Endothelial cell of umbilical vein (primary cell): ENCODE results near the gene DYRK1B. TPM values are rescaled to one million over a fixed set of nuclear protein-coding genes. Genes with fewer than 3 reads are reported as not detected.
A peak's percentile ranks its signal among the peaks of the same experiment; 100 is the strongest.
"Not testable (repeated sequence)": the region's sequence is repeated elsewhere in the genome, so short reads cannot be mapped to it uniquely, and the experiment has no call there.

Experiments
- Bru-seq: library from RNA; stranded (reverse); fragments of 400-500 nt; gene quantifications from one replicate; lab custom pipeline; 2021; lab: Mats Ljungman, UMichigan
- BruChase-seq, 2 experiments: library from RNA; stranded (reverse); fragments of 400-500 nt; gene quantifications; one replicate each; lab custom pipeline; 2021; lab: Mats Ljungman, UMichigan
- BruUV-seq: library from RNA; stranded (reverse); fragments of 400-500 nt; replicated peaks from 2 replicates; lab custom pipeline; 2021; lab: Mats Ljungman, UMichigan
- CTCF ChIA-PET: fragments of 300-600, 350-600 bp; sonication (Branson Sonifier 250); formaldehyde crosslinking; loops from one replicate; lab custom pipeline; 2021; ENCODE audit warnings: antibody characterized with exemption, inconsistent platforms; lab: Charles Lee
- POLR2A ChIA-PET: fragments of 300-600, 350-600 bp; sonication (Branson Sonifier 250); formaldehyde crosslinking; loops from one replicate; lab custom pipeline; 2021; ENCODE audit warnings: antibody characterized with exemption, inconsistent platforms; lab: Charles Lee
- DNase-seq: peaks from one replicate; pipeline ENCODE4 v3.0.0-alpha.2; 2011; ENCODE audit warnings: low read depth, low spot score
- FAIRE-seq: peaks from 2 replicates; lab custom pipeline; 2011; peaks lifted over from hg19 to GRCh38; lab: Jason Lieb, UNC
- H2AFZ ChIP-seq: 2 replicates; pipeline ENCODE4 v1.6.0; 2012; ENCODE audit warnings: low read depth, low read length, control low read depth, inconsistent platforms
- H3K27ac ChIP-seq: 2 replicates; pipeline ENCODE4 v1.5.1; 2011; ENCODE audit warnings: low read depth, mild to moderate bottlenecking, control low read depth, low read length, moderate library complexity; ENCODE audit not compliant: insufficient read depth
- H3K27me3 ChIP-seq, 2 experiments: 2 replicates each; pipeline versions ENCODE4 v1.6.0 to v1.6.1; 2011; ENCODE audit warnings: low read length in 2 of 2, mixed read lengths in 1 of 2; ENCODE audit not compliant: control insufficient read depth in 2 of 2, insufficient read depth in 2 of 2
- H3K36me3 ChIP-seq, 2 experiments: 2 replicates in 1 of 2; 3 replicates in 1 of 2; pipeline ENCODE4 v1.5.1; 2011; ENCODE audit warnings: low read length in 2 of 2, mild to moderate bottlenecking in 1 of 2, moderate library complexity in 1 of 2; ENCODE audit not compliant: control insufficient read depth in 2 of 2, insufficient read depth in 2 of 2; ENCODE audit errors: extremely low read depth in 1 of 2
- H3K4me1 ChIP-seq: 3 replicates; pipeline ENCODE4 v1.5.1; 2011; ENCODE audit warnings: mild to moderate bottlenecking, low read length; ENCODE audit not compliant: control insufficient read depth, insufficient read depth; ENCODE audit errors: extremely low read depth
- H3K4me2 ChIP-seq: 2 replicates; pipeline ENCODE4 v1.6.1; 2011; ENCODE audit warnings: low read length, control low read depth, mixed read lengths; ENCODE audit not compliant: insufficient read depth
- H3K4me3 ChIP-seq, 3 experiments: fragments of 200-600 bp in 1 of 3; sonication (generic), shearing (Covaris generic) in 1 of 3; replicated peaks in 1 of 3; 2 replicates each; pipeline ENCODE4 v1.5.1; 2011 to 2016; ENCODE audit warnings: control low read depth in 3 of 3, low read length in 3 of 3, mild to moderate bottlenecking in 2 of 3, inconsistent platforms in 1 of 3, low read depth in 1 of 3, moderate library complexity in 1 of 3; ENCODE audit not compliant: insufficient read depth in 1 of 3
- H3K79me2 ChIP-seq: 2 replicates; pipeline ENCODE4 v1.6.0; 2012; ENCODE audit warnings: low read length, inconsistent platforms; ENCODE audit not compliant: control insufficient read depth, insufficient read depth
- H3K9ac ChIP-seq: replicated peaks from 2 replicates; pipeline ENCODE3; 2011; ENCODE audit warnings: low read length, control low read depth; ENCODE audit not compliant: insufficient read depth; ENCODE audit errors: extremely low read depth
- H3K9me1 ChIP-seq: replicated peaks from 3 replicates; pipeline ENCODE4 v1.6.0; 2011; ENCODE audit warnings: mild to moderate bottlenecking, low read length; ENCODE audit not compliant: control insufficient read depth, insufficient read depth; ENCODE audit errors: extremely low read depth
- H3K9me3 ChIP-seq: replicated peaks from 2 replicates; pipeline ENCODE4 v1.5.1; 2012; ENCODE audit warnings: low read length, inconsistent platforms; ENCODE audit not compliant: control insufficient read depth, insufficient read depth
- H4K20me1 ChIP-seq: replicated peaks from 2 replicates; pipeline ENCODE3; 2011; ENCODE audit warnings: mild to moderate bottlenecking, low read length; ENCODE audit not compliant: control insufficient read depth, insufficient read depth; ENCODE audit errors: extremely low read depth
- EZH2 ChIP-seq: IDR thresholded peaks from 2 replicates; pipeline ENCODE4 v1.6.1; 2012; ENCODE audit warnings: borderline replicate concordance, low read depth, mild to moderate bottlenecking, moderate library complexity, low read length, inconsistent platforms; ENCODE audit not compliant: severe bottlenecking
- FOS ChIP-seq: IDR thresholded peaks from 2 replicates; pipeline ENCODE4 v1.6.1; 2011; ENCODE audit warnings: mild to moderate bottlenecking, low read length, moderate library complexity, borderline replicate concordance; ENCODE audit not compliant: insufficient read depth
- GATA2 ChIP-seq: IDR thresholded peaks from 2 replicates; pipeline ENCODE4 v1.7.0; 2011; ENCODE audit warnings: low read depth, mild to moderate bottlenecking, moderate library complexity, mixed read lengths, low read length; ENCODE audit not compliant: insufficient read length, insufficient read depth
- JUN ChIP-seq: IDR thresholded peaks from 2 replicates; pipeline ENCODE4 v1.6.1; 2011; ENCODE audit warnings: borderline replicate concordance, low read depth; ENCODE audit not compliant: insufficient read length, insufficient read depth
- MAX ChIP-seq: IDR thresholded peaks from 2 replicates; pipeline ENCODE4 v1.6.1; 2011; ENCODE audit not compliant: insufficient read depth, insufficient read length
- MYC ChIP-seq: IDR thresholded peaks from one replicate; pipeline ENCODE4 v1.6.1; 2011; ENCODE audit warnings: mild to moderate bottlenecking, low read depth, low read length
- POLR2A ChIP-seq: IDR thresholded peaks from 2 replicates; pipeline ENCODE4 v1.6.1; 2012; ENCODE audit warnings: low read depth, mild to moderate bottlenecking, control low read depth, low read length
- POLR2AphosphoS5 ChIP-seq: IDR thresholded peaks from 2 replicates; pipeline ENCODE4 v1.6.1; 2012; ENCODE audit warnings: low read depth, mild to moderate bottlenecking, control low read depth, low read length, moderate library complexity; ENCODE audit not compliant: insufficient read depth
- dilution Hi-C: fragments of 300-500 bp; cut with MboI; formaldehyde crosslinking; loops from one replicate; pipeline ENCODE4 v1.15.0; 2019; ENCODE audit warnings: low sequenced_read_pairs; ENCODE audit not compliant: extremely low pct_ligation_motif_present
- intact Hi-C: fragments of 100-400 bp; cut with micrococcal nuclease; formaldehyde crosslinking; loops from one replicate; pipeline ENCODE4 v1.10.0; 2022
- long read RNA-seq: library from polyadenylated mRNA; stranded (forward); transcript quantifications from one replicate; pipeline ENCODE4 v2.0.0, GENCODE V29; 2021
- polyA minus RNA-seq, 3 experiments: library from RNA; depleted of rRNA, polyadenylated mRNA; stranded (reverse); fragments of >200 nt; gene quantifications; 1 replicate in 1 of 3; 2 replicates in 2 of 3; pipeline ENCODE4 v1.2.3, GENCODE V29; 2011
- polyA plus RNA-seq, 4 experiments: library from polyadenylated mRNA; depleted of rRNA in 3 of 4; stranded (reverse) in 3 of 4; unstranded in 1 of 4; fragments of >200 nt; gene quantifications; 2 replicates each; pipeline versions ENCODE4 v1.2.1 to v1.2.3, GENCODE V29; 2011 to 2012; ENCODE audit warnings: missing spikeins in 1 of 4
- total RNA-seq: library from RNA; stranded (reverse); gene quantifications from 2 replicates; pipeline ENCODE4 v1.2.3, GENCODE V29; 2021
- TF ChIP-seq, protein P1 (sequence below), 2 donors: IDR thresholded peaks; 1 replicate in 1 of 2; 2 replicates in 1 of 2; pipeline ENCODE4 v1.5.1; 2011; ENCODE audit warnings: low read length in 2 of 2, mild to moderate bottlenecking in 2 of 2, moderate library complexity in 2 of 2, control low read depth in 1 of 2, inconsistent platforms in 1 of 2, low read depth in 1 of 2; ENCODE audit not compliant: insufficient read depth in 1 of 2; ENCODE audit errors: extremely low read depth in 1 of 2

DYRK1B gene
- total RNA-seq: 26.8 and 30.8 TPM in 2 replicates
- polyA plus RNA-seq: 17.7 and 19.0 TPM in 2 replicates
- polyA plus RNA-seq (2011; cell fraction: cytosol; rRNA removed): 11.3 and 15.3 TPM in 2 replicates
- 25.0 and 37.0 TPM in 2 replicates for polyA plus RNA-seq (2011; cell fraction: nucleus; rRNA removed)
- polyA plus RNA-seq (2012): 17.8 and 24.6 TPM in 2 replicates
- 21.3 and 26.4 TPM in 2 replicates for polyA minus RNA-seq
- 8.2 TPM for polyA minus RNA-seq (2011; cell fraction: cytosol; rRNA and poly(A)+ RNA removed)
- 20.1 and 30.0 TPM in 2 replicates for polyA minus RNA-seq (2011; cell fraction: nucleus; rRNA and poly(A)+ RNA removed)
- percentile 57 among the genes with signal in this experiment for Bru-seq, nascent RNA
- BruChase-seq, experiment 1, labeled RNA remaining after a 6-hour chase: percentile 70 among the genes with signal in this experiment
- BruChase-seq, experiment 2, labeled RNA remaining after a 2-hour chase: percentile 64 among the genes with signal in this experiment
- long read RNA-seq, transcript DYRK1B-203 (11 exons, 2,007 nt): major isoform, 15 of 35 reads
- long read RNA-seq, transcript DYRK1B-201 (11 exons, 2,535 nt): minor isoform, 9 of 35 reads
- long read RNA-seq, partial matches to known transcripts: 8 of 35 reads
- long read RNA-seq, other reads (novel, unspliced or antisense): 2 of 35 reads

DNA sequence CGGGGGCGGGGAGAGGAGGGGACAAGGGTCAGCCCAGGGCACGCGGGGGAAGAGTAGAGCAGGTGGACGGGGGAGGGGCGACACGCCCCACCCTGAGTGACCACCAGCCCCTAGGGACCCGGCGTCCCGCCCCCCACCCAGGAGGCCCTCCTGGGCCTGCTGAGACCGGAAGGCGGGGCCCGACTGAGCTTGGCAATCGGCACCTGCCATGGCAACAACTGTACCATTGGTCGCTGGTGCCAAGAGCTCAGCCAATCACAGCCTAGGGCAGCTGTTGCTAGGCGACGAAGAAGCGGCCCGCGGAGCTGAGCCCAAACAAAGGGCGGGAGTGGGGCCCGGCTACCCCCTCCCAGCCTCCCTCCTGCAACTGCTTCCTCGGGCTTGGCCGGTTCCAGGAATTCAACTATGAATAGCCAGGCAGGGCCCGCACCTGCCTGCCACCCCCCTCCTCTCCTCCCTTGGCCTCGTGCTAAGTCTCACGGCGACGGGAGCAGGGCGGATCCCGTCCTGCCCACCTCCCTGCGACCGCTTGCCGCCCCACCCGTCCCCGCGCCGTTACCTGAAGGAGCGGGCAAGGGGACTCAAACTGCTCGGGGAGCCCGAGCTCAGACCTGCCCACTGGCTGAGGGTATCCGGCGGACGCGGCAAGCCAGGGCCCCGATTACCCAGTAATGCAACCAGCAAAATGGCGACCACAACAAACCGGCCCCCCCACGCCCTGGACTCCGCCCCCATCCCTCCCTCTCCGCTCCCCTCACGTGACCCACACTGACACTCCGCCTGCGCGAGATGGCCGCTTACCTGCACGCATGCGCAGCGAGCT, at the start of gene DYRK1B:
TSS of gene DYRK1B (minus strand) at position 699 of the 823 bp plus-strand sequence. CDS start 2,295 bp downstream, outside the sequence.
- H3K4me2 ChIP-seq: peak within 1 kb of the TSS; percentile 48
- no peaks in the 10 kb centered on the region for H3K9me3 ChIP-seq
- peak within 1 kb of the TSS; percentile 58 for H2AFZ ChIP-seq
- H3K27me3 ChIP-seq: no peaks in the 10 kb centered on the region
- peaks cover 2 to 31% of the 10 kb centered on the region in 2 experiments for H3K36me3 ChIP-seq
- H3K4me1 ChIP-seq: peaks cover 8% of the 10 kb centered on the region
- intact Hi-C loops (loop anchor here (1.0 to 5.0 kb wide), 3 partner anchors 9 to 594 kb away; partner anchors contain the start of genes FBL and SERTAD1), dilution Hi-C loops (no loop called here)
- no peaks in the 10 kb centered on the region for H4K20me1 ChIP-seq
- H3K79me2 ChIP-seq: peaks cover 8% of the 10 kb centered on the region
- BruUV-seq: TSS peak; percentile 17
- H3K27ac ChIP-seq: peak within 1 kb of the TSS; percentile 77
- DNase-seq (peak; percentile 97), FAIRE-seq (peak; percentile 96)
- ChIA-PET POLR2A (interaction anchor here (0.6 to 1.6 kb wide), 5 partner anchors 9 to 41 kb away, joined by 3 to 8 read pairs (median 4); partner anchors contain the start of gene FBL), CTCF (interaction anchor here (0.6 to 2.1 kb wide), 8 partner anchors 8 to 137 kb away, joined by 3 to 31 read pairs (median 6); partner anchors contain the start of genes FBL and PSMC4)
- H3K4me3 ChIP-seq: peak within 1 kb of the TSS; percentile 55 to 93 (median 66)
- no peaks in the 10 kb centered on the region for H3K9me1 ChIP-seq
- H3K9ac ChIP-seq: peak within 1 kb of the TSS; percentile 81
- TF ChIP-seq EZH2 (no peak), MYC (no peak), POLR2A (peak; percentile 41), MAX (peak; percentile 100), GATA2 (no peak), FOS (no peak), JUN (no peak), POLR2AphosphoS5 (peak; percentile 78)
- TF ChIP-seq, protein P1, sequence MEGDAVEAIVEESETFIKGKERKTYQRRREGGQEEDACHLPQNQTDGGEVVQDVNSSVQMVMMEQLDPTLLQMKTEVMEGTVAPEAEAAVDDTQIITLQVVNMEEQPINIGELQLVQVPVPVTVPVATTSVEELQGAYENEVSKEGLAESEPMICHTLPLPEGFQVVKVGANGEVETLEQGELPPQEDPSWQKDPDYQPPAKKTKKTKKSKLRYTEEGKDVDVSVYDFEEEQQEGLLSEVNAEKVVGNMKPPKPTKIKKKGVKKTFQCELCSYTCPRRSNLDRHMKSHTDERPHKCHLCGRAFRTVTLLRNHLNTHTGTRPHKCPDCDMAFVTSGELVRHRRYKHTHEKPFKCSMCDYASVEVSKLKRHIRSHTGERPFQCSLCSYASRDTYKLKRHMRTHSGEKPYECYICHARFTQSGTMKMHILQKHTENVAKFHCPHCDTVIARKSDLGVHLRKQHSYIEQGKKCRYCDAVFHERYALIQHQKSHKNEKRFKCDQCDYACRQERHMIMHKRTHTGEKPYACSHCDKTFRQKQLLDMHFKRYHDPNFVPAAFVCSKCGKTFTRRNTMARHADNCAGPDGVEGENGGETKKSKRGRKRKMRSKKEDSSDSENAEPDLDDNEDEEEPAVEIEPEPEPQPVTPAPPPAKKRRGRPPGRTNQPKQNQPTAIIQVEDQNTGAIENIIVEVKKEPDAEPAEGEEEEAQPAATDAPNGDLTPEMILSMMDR (IDR thresholded peaks at IDR 0.05; ENCODE audit: extremely low read depth in 1 of 2, insufficient read depth in 1 of 2, low read depth in 1 of 2, low read length in 2 of 2): no peak

GRCh38 chr19:39882645-39883044, 48.7 kb upstream of the DYRK1B start:
- H3K9me1 ChIP-seq, H3K27me3 ChIP-seq, FAIRE-seq, H3K36me3 ChIP-seq, H3K9ac ChIP-seq, H3K9me3 ChIP-seq, H3K79me2 ChIP-seq, POLR2A ChIA-PET, H4K20me1 ChIP-seq, H3K4me2 ChIP-seq, H2AFZ ChIP-seq, dilution Hi-C loops, CTCF ChIA-PET, DNase-seq, H3K27ac ChIP-seq, H3K4me1 ChIP-seq, H3K4me3 ChIP-seq, intact Hi-C loops, BruUV-seq: not testable (repeated sequence)
